GM18873 (cell line): ENCODE data around the gene SAFB2.
"Not testable (repeated sequence)": the region's sequence is repeated elsewhere in the genome, so short reads cannot be mapped to it uniquely, and the experiment has no call there.

Experiments used
- ATAC-seq: cut with Tn5 transposase; IDR thresholded peaks from one replicate; pipeline ENCODE4 v1.9.1; 2021; ENCODE audit warnings: mild to moderate bottlenecking, moderate library complexity, moderate number of reproducible peaks; ENCODE audit not compliant: unreplicated experiment, low FRiP score

The SAFB2 gene

DNA sequence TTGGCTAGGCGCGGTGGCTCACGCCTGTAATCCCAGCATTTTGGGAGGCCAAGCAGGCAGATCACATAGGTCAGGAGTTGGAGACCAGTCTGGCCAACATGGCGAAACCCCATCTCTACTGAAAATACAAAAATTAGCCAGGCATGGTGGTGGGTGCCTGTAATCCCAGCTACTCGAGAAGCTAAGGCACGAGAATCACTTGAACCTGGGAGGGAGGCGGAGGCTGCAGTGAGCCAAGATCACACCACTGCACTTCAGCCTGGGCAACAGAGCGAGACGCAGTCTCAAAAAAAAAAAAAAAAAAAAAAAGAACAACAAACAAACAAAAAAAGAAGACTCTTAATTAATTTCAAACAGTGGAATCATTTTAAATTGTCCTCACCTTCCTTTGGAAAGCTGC lies 13.8 kb downstream of the SAFB2 start:
- not testable (repeated sequence) for ATAC-seq

DNA sequence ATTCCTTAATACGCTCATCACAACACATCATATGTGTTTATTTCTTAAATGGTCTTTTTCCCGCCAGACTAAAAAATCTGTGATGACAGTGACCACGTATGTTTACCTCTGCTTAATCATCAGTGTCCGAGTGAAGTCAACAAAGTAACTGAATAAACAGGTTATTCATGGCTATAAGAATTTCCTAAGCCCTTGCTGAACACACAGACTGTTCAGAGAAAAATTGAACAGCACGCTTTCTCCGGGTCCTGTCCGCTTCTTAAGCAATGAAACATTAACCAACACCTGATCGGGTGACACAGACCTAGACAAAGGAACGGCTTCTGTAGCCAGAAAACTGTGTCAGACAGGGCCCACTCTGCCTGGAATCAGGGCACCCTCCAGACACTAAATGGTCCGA lies 14.3 kb downstream of the SAFB2 start:
- no peak for ATAC-seq

DNA sequence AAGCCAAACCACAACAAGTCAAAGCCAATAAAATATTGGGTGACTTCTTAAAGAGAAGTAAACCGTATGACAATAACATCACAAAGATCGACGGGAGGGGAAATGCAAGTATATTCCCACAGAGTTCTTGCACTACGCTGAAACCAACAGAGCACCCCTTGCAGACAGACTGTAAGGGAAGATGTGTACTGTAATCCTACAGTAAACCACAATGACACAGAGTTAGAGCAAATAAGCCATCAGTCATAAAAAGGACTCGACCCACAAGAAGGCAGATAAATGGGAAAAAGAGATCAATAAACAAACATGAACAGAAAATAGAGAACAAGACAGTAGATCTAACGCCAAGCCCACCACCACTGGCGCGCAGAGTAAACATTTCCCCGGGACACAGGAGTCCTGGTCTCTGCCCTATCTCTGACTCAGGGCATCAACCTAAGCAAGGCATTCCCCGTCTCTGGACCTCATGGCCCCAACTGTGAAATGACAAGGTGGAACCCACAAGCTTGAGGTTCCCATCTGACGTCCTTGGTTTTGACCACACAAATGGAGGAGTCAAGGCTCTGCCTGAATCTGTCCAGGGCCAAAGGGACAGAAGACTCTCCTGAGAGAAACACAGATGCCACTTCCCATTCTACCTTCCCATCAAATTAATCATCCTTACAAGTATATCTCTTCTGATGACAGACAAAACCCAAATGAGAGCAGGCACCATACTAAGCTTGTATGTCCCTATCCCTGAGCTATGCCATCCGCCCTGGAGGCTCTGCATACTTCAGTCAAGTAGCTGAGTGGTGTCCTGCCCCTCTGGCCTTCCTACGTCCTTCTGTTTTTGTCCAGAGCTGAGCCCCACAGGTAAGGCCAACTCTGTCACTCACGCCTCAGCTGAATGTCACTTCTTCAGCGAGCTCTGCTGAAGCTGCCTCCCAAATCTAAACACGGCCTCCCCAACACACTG lies 15.0 kb downstream of the SAFB2 start:
- ATAC-seq = no peak

DNA sequence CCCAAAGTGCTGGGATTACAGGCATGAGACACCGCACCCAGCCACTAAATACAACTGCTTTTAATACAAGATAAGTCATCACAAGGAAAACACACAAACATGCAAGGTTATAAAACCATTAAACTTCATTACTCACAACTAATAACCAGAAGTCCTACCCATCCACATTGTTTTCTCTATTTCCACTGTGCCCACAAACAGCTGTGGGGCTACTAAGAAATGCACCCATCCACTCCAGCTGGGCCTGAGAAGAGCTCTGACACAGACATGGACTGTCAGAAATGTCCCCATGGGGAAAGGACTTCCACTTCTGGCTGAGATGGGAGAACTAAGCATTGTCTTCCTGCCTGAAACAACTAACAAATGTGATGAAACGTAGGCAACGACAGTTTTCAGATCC lies 17.2 kb downstream of the SAFB2 start:
- no peak for ATAC-seq

DNA sequence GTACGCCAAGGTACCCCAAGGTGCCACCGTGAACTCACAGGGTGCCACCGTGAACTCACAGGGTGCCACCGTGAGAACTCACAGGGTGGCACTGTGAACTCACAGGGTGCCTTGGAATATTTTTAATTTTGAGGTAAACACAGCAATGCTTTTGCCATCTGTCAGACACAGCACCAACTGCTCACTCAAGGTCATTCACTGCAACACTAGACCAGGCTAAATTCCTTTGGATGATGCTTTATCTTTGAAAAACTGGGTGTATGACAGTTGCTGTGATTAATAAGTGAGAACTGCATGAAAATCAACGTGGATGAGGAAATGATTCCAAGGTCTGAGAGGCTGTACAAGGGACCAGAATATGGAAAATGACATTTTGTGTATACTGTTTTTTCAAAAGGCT lies 18.9 kb downstream of the SAFB2 start:
- no peak for ATAC-seq

DNA sequence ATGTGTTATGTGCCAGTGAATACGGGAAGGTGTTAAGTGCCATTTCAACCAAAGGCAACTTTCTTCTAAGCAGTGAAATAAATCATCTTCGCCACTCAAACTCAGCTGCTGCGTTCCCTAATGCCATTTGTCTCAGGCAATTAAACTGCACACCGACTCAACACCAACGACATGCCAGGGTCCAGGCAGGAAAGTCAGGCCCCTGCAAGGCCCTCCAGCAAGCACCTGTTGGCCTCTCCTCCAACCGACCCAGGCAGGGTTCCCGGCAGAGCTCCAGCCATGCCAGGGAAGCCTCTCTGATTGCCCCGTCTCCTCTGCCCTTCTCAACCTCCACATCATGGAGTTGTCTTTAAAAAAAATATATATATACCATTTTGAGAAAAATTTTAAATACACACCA lies 21.8 kb downstream of the SAFB2 start:
- no peak for ATAC-seq

DNA sequence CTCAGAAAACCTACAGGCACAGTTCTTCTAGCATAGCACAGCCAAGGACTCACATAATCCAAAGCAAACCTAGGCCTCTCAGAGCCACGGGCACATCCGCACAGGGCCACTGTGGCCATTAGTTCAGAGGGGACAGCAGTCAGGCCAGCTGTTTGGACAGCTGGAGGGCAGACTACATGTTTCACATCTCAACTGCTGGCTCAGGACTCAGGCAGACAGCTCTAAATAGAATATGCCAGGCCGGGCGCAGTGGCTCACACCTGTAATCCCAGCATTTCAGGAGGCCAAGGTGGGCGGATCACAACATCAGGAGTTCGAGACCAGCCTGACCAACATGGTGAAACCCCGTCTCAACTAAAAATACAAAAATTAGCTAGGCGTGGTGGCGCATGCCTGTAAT lies 26.8 kb downstream of the SAFB2 start:
- no peak for ATAC-seq

DNA sequence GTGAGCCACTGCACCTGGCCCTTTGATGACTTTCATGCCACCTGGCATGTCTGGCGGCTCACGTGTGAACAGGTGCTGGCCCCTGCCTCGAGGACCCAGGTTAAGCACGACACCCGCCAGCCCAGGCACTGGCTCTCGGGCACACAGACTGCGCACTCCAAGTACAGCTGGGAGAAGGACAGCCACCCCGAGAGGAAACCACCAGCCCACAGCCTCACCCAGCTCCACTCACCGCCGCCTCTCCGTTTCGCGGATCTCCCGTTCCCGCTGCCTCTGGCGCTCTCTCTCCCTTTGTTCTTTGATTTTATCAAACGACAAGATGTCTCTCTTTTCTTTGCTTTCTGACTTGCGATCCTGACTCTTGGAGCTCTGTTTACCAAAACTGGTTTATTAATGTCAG lies 27.4 kb downstream of the SAFB2 start:
- no peak for ATAC-seq

DNA sequence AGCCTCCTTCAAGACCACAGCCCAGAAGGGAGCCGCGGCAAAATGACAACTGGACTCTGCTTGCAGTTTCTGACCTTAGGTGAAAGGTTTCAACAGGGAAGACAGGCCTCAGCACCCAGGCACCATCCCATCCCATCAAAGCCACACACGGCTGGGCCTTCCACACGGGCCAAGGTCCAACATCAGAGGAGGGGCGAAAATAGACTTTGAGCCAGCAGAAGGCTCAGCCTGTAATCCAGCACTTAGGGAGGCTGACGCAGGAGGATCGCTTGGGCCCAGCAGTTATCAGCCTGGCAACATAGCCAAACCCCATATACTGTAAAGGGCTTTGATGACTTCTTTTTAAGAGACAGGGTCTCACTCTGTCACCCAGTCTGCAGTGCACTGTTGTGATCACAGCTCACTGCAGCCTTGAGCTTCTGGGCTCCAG lies 28.0 kb downstream of the SAFB2 start:
- ATAC-seq = no peak

DNA sequence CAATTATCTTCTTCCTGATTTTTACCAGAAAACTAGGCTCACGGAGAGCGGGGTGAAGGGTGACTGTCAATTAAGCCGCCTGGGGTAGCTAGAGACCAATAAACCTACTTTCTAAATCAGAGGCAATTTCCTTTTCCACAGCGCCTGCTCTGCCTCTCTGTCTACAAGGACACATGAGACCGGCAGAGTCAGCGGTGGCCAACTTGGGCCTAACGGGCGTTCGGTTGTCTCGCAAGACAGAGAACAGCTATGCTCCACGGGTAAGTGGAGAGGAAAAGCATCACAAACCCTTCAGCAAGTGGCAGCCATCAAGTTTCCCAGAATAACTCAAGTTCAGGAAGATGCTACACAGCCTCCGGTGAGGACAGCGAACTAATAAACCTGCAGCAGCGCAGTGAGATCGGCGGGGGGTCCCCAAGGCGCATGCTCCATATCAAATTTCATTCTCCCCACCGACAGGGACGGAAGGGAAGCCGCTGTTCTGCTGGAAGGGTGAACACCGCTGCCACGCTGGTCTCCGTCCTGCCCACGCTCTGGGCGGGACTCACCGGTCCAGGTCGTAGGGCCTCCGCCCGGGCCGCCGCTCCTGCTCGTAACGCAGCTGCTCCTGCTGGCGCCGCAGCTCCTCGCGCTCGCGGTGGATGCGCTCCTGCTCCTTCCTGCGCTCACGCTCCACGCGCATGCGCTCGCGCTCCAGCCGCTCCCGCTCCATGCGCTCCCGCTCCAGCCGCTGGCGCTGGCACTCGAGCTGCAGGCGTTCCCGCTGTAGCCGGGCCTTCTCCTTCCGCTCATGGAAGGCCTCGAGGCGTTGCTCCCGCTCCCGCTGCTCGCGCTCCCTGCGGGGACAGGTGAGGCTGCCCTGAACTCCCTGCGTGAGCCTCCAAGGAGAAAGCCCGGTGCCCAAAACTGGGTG lies 29.0 kb downstream of the SAFB2 start:
- no peak for ATAC-seq

DNA sequence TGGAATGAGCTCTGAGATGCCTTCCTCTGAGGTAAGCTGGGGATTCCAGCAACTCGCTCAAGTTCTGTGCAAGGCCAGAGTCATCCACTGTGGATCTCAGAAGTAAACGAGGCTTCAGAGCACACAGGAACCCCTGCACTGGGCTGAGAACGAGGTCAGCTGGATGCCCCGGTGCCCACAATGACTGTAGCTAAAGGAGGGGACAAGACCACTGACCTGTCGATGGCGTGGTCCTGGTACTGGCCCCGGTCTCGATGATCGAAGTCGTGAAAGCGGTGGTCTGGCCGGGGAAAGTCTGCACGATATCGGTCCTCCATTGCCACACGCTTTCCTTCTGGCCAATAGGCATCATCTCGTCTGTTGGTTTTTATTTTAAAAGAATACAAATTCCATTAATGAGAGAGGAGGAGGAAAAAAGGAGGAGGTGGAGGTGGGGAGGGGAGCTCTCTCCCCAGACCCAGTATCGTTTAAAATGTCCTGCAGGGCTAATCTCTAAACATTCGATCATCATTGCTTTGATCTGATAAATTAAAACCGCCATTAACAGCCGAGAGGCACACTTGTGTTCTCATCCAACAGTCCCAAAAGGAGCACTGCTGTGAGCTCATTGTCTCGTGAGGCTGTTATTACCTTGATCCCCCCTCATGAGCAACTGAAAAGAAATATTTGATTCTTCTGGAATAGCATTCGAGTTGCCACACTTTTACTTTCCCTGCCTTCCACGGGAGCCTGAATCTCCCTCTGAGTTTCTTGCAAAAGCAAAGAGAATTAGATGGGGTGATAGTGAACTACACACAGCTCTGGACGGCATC lies 29.8 kb downstream of the SAFB2 start:
- no peak for ATAC-seq

DNA sequence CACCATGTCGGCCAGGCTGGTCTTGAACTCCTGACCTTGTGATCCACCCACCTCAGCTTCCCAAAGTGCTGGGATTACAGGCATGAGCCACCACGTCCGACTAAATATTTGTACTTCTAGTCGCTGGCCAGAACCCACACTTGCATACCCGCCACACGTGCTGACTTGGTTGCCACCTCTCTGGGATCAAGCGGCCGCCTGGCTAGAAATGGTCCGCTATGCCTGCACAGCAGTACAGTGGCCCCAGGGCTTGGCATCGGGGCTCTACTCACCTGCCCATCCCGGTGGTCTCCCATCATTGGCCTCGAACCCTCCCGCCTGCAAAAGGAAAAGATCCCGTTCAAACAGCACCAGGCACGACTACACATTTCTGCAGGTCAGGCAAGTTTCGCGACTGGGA lies 31.1 kb downstream of the SAFB2 start:
- ATAC-seq = no peak

DNA sequence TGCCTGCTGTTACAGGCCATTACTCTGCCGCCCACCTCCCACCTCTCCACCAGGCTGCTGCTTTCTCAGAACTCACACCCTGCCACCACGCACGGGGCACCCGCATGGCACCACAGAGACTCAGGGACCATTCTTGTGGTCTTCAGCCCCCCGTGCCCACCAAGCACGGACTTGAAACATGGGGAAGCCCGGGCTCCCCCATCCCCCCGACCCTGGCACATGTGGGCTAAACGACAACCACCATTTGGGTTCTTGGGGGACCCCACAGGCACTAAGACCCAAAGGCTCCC lies 31.8 kb downstream of the SAFB2 start:
- no peak for ATAC-seq

DNA sequence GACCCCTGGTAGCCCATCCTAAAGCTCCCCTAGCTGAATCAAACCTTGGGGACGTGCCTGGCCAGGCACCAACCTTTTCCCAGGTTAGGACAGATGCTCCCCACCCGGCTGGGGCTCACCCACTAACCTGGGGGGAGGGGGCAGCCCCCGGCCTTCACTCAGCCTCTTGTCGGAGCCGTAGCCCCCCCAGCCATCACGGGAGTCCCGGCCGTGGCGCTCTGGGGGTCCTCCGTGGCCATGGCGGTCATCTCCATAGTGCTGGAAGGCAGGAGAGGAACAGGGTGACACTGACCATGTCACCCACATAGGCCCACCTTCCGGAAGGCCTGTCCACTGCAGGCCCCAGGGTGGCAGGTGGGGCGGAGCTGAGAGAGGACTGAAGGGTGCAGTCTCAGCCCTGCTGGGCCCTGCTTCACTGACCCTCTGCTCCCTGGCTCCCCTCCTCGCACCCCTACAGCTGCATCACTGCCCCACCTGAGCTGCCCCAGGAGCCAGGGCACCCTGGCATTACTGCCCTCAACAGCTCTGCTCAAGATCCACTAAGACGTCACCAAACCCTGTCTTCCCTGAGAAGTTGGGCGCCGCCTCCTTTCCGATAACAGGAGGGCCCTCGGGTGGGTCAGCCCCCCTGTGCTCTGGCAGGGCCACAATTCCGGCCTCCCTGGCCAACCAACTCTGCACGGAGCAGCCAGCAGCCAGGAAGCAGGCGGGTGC lies 32.3 kb downstream of the SAFB2 start:
- no peak for ATAC-seq

DNA sequence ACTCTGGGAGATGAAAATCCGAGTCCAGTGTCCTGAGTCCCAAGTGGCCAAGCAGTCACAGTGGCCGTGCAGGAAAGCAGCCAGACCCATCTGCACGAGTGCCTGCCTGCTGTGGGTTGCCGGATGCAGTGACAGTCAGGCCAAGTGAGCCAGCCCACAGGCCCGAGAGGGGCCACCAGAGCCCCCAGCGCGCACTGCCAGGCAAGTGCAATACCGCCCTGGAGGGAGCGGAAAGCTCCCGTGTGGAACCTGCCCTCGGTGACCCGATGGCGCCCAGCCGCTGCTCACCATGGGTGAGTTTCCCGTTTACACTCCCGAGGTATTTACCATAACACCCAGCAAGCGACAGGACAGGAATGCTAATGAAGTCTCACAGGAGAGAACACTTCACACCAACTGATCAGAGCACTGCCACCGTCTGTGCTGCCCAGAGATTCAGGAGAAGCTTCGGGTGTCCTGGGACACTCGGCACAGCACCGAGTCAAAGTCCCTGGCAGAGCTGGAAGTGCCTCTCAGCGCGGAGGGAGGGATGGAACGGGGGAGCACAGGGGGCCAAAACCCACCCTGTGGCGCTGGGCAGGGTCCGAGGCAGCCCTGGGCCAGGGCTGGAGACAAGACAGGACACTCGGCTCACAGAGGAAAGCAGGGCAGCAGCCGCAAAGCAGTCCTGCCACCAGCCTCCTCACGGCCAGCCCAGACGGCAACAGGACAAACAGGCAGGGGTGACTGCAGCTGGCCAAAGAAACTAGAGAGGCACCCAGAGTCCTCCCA lies 33.5 kb downstream of the SAFB2 start:
- ATAC-seq = no peak

DNA sequence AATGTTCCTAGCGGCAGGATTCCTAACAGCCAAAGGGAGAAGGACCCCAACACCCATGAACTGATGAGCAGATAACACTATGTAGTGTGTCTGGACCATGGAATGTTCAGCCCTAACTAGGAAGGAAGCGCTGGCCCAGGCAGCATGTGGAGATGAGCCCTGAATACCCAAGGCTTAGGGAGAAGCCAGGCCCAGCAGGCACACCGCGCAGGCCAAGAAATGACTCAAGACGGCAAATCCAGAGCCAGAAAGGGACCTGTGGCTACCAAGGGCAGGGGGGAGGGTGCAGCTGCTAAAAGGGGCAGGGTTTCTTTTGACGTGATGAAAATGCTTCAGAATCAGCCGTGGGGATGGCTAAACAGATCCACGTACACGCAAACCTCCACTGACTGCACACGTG lies 34.1 kb downstream of the SAFB2 start:
- ATAC-seq = no peak

DNA sequence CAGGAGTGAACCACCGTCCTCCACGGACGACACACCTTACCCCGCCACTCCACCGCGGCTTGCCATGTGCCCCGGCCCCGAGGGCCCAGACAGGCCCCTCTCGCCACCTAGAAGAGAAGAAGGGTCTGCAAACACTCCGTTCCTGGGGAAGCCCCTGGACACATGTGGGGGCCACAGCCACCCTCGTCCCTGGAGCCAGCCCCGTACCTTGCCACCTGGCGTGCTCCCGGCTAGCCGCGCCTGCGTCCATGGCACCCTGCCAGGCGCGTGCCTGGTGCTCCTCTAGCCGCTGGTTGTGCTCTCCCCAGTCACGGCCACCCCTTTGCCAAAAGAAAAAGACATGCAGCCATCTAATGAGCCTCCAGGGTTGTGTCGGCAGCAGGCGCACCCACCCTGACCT lies 34.9 kb downstream of the SAFB2 start:
- no peak for ATAC-seq

DNA sequence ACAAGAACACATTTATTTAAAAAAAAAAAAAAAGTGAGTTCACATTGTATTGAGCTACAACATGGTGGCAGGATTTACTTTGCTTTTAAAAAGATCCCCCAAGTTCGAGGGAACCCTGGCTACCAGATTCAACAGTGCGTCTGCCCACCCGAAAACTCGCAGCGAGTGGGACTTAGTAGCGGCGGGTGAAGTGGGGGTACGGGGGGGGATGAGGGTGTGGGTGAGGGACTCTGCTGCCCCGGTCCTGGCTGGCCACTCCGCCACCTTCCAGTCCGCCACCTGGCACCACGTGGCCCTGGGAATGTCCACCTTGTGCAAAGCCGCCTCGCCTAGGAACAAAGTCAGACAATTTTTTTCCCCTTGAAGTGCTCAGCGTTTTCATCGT lies 35.5 kb downstream of the SAFB2 start:
- ATAC-seq = no peak

DNA sequence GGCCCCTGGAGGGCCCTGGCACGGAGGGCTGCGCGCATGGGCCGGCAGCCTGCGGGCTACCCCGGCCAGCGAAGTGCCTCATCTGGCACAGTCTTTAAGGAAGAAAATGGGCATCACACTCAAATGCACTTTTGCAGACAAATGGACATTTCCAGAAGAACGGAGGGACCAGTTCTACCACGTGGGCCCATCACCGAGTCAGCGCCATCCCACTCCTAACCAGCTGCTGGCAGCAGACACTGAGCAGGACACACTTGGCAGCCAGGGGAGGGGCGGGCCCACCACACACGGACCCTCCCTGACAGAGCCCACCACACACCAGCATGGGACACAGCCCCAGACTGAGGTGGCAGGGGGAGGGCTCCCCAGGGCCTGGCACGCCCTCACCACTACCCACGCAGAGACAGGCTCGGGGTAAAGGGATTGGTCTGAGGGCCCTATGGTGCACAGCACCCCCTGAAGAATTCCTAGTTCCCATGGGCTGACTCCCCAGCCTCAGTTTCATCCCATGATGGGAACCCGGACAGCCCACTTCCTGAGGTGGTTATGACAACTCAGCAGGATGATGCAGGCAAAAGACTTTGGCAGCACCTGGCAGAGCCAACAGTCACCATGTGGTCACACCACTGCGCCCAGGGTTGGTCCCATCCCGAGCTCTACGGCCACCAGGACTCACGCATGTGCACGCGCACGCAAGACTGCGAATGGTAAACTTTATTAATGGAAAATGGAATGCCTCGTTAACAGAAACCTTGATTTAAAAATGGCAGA lies 36.1 kb downstream of the SAFB2 start:
- ATAC-seq = no peak
